Duodenal mucosa (tissue), 2 donors: ENCODE data around the gene TTLL11.

Experiments
- H3K27ac ChIP-seq: one replicate; pipeline ENCODE4 v1.7.0; 2013; ENCODE audit warnings: low read depth, low read length
- H3K27me3 ChIP-seq, 2 donors: one replicate each; pipeline ENCODE4 v1.7.0; 2013; ENCODE audit warnings: low read length in 2 of 2, control low read depth in 1 of 2; ENCODE audit not compliant: insufficient read depth in 2 of 2, control insufficient read depth in 1 of 2
- H3K36me3 ChIP-seq, 2 donors: one replicate each; pipeline ENCODE4 v1.7.0; 2013; ENCODE audit warnings: low read length in 2 of 2, control low read depth in 1 of 2; ENCODE audit not compliant: insufficient read depth in 2 of 2, control insufficient read depth in 1 of 2
- H3K4me1 ChIP-seq, 2 donors: one replicate each; pipeline ENCODE4 v1.7.0; 2013; ENCODE audit warnings: low read length in 2 of 2, control low read depth in 1 of 2; ENCODE audit not compliant: insufficient read depth in 2 of 2, control insufficient read depth in 1 of 2
- H3K4me3 ChIP-seq, 2 donors: one replicate each; pipeline ENCODE4 v1.7.0; 2013; ENCODE audit warnings: low read length in 2 of 2, low read depth in 1 of 2
- H3K9ac ChIP-seq, 2 donors: one replicate each; pipeline ENCODE4 v1.7.0; 2013; ENCODE audit warnings: low read length in 2 of 2, low read depth in 1 of 2
- H3K9me3 ChIP-seq, 2 donors: one replicate each; pipeline ENCODE4 v1.7.0; 2013; ENCODE audit warnings: low read length in 2 of 2, control low read depth in 1 of 2; ENCODE audit not compliant: control insufficient read depth in 1 of 2

TTLL11 gene

GRCh38 chr9:122030357-122030756 is 62.8 kb downstream of the TTLL11 start:
- no peaks in the 10 kb centered on the region for H3K36me3 ChIP-seq

DNA sequence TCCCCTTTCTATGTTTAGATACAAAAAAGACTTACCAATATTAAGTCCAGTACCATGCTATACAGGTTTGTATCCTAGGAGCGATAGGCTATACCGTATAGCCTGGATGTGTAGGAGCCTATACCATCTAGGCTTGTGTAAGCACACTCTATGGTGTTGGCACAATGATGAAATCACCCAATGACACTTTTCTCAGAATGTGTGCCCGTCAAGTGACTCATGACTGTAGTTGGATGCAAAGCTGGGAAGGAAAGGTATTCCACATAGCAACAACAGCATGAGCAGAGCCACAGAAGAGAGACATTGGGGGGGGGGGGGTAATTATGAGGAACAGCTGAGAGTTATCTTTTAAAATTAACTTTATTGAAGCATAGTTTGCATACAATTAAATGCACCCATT is 63.2 kb downstream of the TTLL11 start:
- Histone ChIP-seq H3K4me1 (no peaks in the 10 kb centered on the region), H3K4me3 (no peak overlapping the region), H3K36me3 (no peaks in the 10 kb centered on the region), H3K9me3 (no peaks in the 10 kb centered on the region), H3K27me3 (no peaks in the 10 kb centered on the region), H3K27ac (no peak overlapping the region), H3K9ac (no peak overlapping the region)

More at GRCh38 chr9:122030357-122030756, 62.8 kb downstream of the TTLL11 start:
- H3K27ac ChIP-seq: no peak overlapping the region
- no peaks in the 10 kb centered on the region for H3K4me1 ChIP-seq
- no peaks in the 10 kb centered on the region for H3K27me3 ChIP-seq
- H3K9me3 ChIP-seq: no peaks in the 10 kb centered on the region
- H3K4me3 ChIP-seq: no peak overlapping the region
- H3K9ac ChIP-seq: no peak overlapping the region

DNA sequence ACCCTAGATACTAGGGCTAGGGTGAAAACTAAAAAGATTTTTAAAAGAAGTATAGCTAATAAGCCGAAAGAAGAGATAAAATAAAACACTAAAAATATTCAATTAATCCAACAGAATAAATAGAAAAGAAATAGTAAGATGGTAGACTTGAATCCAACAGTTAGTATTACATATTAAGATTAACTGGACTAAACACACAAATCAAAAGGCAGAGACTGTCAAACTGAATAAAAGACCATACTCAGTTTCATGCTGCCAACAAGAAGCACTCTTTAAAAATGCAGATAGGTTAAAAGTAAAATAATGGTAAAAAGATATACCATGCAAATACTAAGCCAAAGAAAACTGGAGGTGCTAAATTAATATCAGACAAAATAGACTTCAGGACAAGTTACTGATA is 65.0 kb downstream of the TTLL11 start:
- H3K36me3 ChIP-seq: no peaks in the 10 kb centered on the region
- H3K27me3 ChIP-seq: no peaks in the 10 kb centered on the region
- no peak overlapping the region for H3K27ac ChIP-seq
- no peak overlapping the region for H3K9ac ChIP-seq
- H3K9me3 ChIP-seq: peaks cover 0 to 7% of the 10 kb centered on the region in 2 donors
- no peaks in the 10 kb centered on the region for H3K4me1 ChIP-seq
- H3K4me3 ChIP-seq: no peak overlapping the region

- Histone ChIP-seq H3K27ac (no peak overlapping the region), H3K4me3 (no peak overlapping the region), H3K27me3 (no peaks in the 10 kb centered on the region), H3K9ac (no peak overlapping the region), H3K9me3 (peaks cover 0 to 7% of the 10 kb centered on the region in 2 donors), H3K36me3 (no peaks in the 10 kb centered on the region), H3K4me1 (no peaks in the 10 kb centered on the region)
Observed at GRCh38 chr9:122020398-122020797, 72.7 kb downstream of the TTLL11 start.

DNA sequence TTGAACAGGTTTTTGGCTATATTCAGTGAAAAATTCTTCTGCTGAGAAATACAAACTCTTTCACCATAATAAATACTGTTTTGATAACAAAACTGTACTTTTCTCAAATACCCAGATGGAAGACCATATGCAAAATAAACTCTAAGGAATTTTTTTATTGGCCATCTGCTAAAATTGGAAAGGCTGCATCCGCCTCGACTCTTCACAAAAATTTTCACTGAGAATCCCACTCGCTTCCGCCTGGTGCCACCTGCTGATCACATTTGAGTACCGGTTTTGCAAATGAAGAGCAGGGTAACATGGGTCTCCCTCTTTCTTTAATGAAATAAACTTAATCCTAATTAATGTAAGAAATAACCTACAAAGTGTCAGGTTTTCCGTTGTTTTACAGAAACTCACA is 76.4 kb downstream of the TTLL11 start:
- Histone ChIP-seq H3K4me3 (no peak overlapping the region), H3K27ac (no peak overlapping the region), H3K36me3 (no peaks in the 10 kb centered on the region), H3K9me3 (no peaks in the 10 kb centered on the region), H3K27me3 (no peaks in the 10 kb centered on the region), H3K4me1 (no peaks in the 10 kb centered on the region), H3K9ac (no peak overlapping the region)

DNA sequence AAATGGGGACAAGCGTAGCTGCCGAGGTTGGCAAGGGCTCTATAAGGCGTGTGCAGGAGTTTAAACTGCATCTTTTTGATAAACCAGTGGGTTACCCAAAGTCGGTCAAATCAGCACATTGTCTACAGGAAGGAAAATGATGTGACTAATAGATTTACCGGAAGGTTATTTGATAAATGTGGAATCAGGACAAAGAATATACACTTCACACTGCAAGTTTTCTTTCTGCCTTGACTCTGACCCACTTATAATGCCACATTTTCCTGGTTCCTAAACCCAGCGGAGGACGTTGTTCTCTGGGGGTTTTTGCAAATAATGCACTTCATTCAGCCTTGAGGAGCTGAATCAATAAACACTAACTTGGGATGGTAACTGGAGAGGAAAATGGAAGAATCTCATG is 76.8 kb downstream of the TTLL11 start:
- Histone ChIP-seq H3K9me3 (no peaks in the 10 kb centered on the region), H3K27ac (no peak overlapping the region), H3K4me3 (no peak overlapping the region), H3K4me1 (no peaks in the 10 kb centered on the region), H3K9ac (no peak overlapping the region), H3K36me3 (no peaks in the 10 kb centered on the region), H3K27me3 (no peaks in the 10 kb centered on the region)

DNA sequence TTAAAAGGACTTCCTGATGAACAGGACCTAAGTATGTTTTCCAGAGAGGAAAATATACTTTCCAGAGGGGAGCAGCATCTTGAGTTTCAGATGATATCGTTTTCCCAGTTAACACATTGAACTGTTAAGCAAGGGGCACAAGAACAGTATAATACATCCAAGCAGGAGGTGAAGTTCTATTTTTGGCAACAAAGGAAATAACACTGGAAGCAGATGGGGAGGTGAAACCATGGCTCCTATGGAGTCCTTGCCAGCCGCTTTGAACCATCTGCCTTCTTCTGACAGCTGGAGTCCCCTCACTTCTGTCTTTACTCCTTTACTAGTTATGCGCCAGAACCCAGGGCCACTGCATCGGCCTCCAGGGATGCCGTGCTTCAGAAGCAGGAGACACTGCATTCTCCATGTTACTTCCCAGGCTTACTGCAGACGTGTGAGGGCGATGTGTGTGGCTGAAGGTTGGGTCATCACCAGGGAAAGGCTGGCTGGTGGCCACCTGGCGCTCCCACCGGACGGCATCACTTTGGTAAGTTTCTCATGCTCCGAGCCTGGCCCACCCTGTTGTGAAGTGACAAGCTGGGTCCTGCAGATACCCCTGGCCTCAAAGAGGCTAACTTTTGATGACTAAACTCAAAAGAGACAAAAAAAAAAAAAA is 77.8 kb downstream of the TTLL11 start:
- Histone ChIP-seq H3K4me3 (no peak overlapping the region), H3K9ac (no peak overlapping the region)

DNA sequence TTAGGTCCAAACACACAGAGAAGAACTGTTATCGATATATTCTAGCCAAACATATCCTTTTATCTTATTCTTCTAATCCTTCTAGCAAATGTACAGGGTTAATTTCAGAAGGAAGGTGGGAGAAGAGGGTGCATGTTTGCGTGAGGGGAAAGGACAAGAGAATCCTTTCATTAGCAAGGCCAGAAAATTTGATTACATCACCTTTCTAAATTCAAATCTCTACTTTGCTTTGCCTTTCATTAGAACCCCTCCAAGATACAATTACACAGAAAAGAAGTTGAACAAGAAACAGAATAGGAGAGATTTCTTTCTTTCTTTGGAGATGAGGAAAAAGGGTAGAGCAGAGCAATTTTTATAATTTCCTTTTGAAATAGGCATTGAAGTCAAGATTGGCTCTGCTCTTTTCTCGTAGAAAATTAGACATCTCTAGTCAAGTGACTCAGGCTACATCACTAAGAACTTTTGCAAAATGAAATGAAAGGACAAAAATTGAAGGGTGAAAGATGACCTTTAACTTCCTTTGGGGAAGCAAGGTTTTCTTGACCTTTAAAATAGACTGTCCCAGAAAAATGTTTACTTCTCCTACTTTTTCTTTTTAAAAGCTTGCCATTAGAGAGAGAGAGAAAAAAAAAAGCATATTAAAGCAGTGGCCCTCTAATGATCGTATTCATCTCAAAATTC is 81.2 kb downstream of the TTLL11 start:
- no peak overlapping the region for H3K4me3 ChIP-seq
- no peaks in the 10 kb centered on the region for H3K4me1 ChIP-seq
- H3K9ac ChIP-seq: no peak overlapping the region
- no peaks in the 10 kb centered on the region for H3K27me3 ChIP-seq
- no peaks in the 10 kb centered on the region for H3K36me3 ChIP-seq
- H3K9me3 ChIP-seq: no peaks in the 10 kb centered on the region
- no peak overlapping the region for H3K27ac ChIP-seq

More for the DNA sequence above, 77.8 kb downstream of the TTLL11 start:
- Histone ChIP-seq H3K27me3 (no peaks in the 10 kb centered on the region), H3K27ac (no peak overlapping the region), H3K9me3 (no peaks in the 10 kb centered on the region), H3K36me3 (no peaks in the 10 kb centered on the region), H3K4me1 (no peaks in the 10 kb centered on the region)

DNA sequence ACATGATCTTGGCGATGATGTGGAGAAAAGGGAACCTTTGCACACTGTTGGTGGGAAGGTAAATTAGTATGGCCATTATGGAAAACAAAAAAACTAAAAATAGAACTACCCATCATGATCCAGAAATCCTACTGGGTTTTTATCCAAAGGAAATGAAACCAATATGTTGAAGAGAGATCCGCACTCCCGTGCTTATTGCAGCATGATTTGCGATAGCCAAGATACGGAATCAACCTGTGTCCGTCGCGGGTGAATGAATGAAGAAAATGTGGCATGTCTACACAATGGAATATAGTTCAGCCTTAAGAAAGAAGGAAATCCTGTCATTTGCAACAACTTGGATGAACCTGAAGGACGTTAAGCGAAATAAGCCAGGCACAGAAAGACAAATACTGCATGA is 84.5 kb downstream of the TTLL11 start:
- Histone ChIP-seq H3K4me3 (no peak overlapping the region), H3K9ac (no peak overlapping the region), H3K27me3 (no peaks in the 10 kb centered on the region), H3K4me1 (no peaks in the 10 kb centered on the region), H3K36me3 (no peaks in the 10 kb centered on the region), H3K9me3 (no peaks in the 10 kb centered on the region), H3K27ac (no peak overlapping the region)

- Histone ChIP-seq H3K4me1 (no peaks in the 10 kb centered on the region), H3K9me3 (no peaks in the 10 kb centered on the region), H3K27me3 (no peaks in the 10 kb centered on the region), H3K27ac (no peak overlapping the region), H3K9ac (no peak overlapping the region), H3K4me3 (no peak overlapping the region), H3K36me3 (no peaks in the 10 kb centered on the region)
Observed at GRCh38 chr9:122007837-122008236, 85.3 kb downstream of the TTLL11 start.
